Rectal smooth muscle tissue (tissue), 1 donor: Measurements from ENCODE around the gene EFCAB7.
"Not testable (repeated sequence)": the region's sequence is repeated elsewhere in the genome, so short reads cannot be mapped to it uniquely, and the experiment has no call there.

Experiments used
- H3K27ac ChIP-seq: one replicate; pipeline ENCODE4 v1.7.0; 2013; ENCODE audit warnings: low read depth, low read length, inconsistent platforms
- H3K27me3 ChIP-seq: one replicate; pipeline ENCODE4 v1.7.0; 2013; ENCODE audit warnings: low read length; ENCODE audit not compliant: control insufficient read depth, insufficient read depth
- H3K36me3 ChIP-seq: one replicate; pipeline ENCODE4 v1.7.0; 2013; ENCODE audit warnings: low read length; ENCODE audit not compliant: control insufficient read depth, insufficient read depth
- H3K4me1 ChIP-seq: one replicate; pipeline ENCODE4 v1.7.0; 2013; ENCODE audit warnings: low read length; ENCODE audit not compliant: control insufficient read depth, insufficient read depth
- H3K4me3 ChIP-seq: one replicate; pipeline ENCODE4 v1.7.0; 2013; ENCODE audit warnings: low read length
- H3K9ac ChIP-seq: one replicate; pipeline ENCODE4 v1.7.0; 2013; ENCODE audit warnings: low read length

The EFCAB7 gene

GRCh38 chr1:63559357-63559756, 36.0 kb downstream of the EFCAB7 start:
- no peak overlapping the region for H3K4me3 ChIP-seq
- no peaks in the 10 kb centered on the region for H3K36me3 ChIP-seq
- H3K27me3 ChIP-seq, result no peaks in the 10 kb centered on the region
- no peak overlapping the region for H3K9ac ChIP-seq
- no peaks in the 10 kb centered on the region for H3K4me1 ChIP-seq
- H3K27ac ChIP-seq, result no peak overlapping the region

- no peak overlapping the region for H3K9ac ChIP-seq
- no peaks in the 10 kb centered on the region for H3K36me3 ChIP-seq
- H3K4me1 ChIP-seq, result no peaks in the 10 kb centered on the region
- H3K4me3 ChIP-seq, result no peak overlapping the region
- no peak overlapping the region for H3K27ac ChIP-seq
- no peaks in the 10 kb centered on the region for H3K27me3 ChIP-seq
Measured at GRCh38 chr1:63563745-63564144, 40.4 kb downstream of the EFCAB7 start.

GRCh38 chr1:63569068-63569467, 45.7 kb downstream of the EFCAB7 start:
- no peaks in the 10 kb centered on the region for H3K27me3 ChIP-seq

GRCh38 chr1:63569640-63570316, 46.5 kb downstream of the EFCAB7 start:
- Histone ChIP-seq H3K27me3 (no peaks in the 10 kb centered on the region), H3K4me1 (no peaks in the 10 kb centered on the region), H3K4me3 (no peak overlapping the region), H3K27ac (no peak overlapping the region), H3K36me3 (no peaks in the 10 kb centered on the region), H3K9ac (no peak overlapping the region)

More at GRCh38 chr1:63569068-63569467, 45.7 kb downstream of the EFCAB7 start:
- no peaks in the 10 kb centered on the region for H3K4me1 ChIP-seq
- H3K9ac ChIP-seq, result no peak overlapping the region
- H3K36me3 ChIP-seq, result no peaks in the 10 kb centered on the region
- H3K27ac ChIP-seq, result no peak overlapping the region
- H3K4me3 ChIP-seq, result no peak overlapping the region

DNA sequence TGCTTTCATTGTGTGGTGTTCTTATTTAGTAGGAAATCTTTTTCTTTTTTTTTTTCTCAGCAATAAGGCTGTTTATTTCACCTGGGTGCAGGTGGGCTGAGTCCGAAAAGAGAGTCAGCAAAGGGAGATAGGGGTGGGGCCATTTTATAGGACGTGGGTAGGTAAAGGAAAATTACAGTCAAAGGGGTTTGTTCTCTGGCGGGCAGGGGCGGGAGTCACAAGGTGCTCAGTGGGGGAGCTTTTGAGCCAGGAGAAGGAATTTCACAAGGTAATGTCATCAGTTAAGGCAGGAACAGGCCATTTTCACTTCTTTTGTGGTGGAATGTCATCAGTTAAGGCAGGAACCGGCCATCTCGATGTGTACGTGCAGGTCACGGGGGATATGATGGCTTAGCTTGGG, 49.4 kb downstream of the EFCAB7 start:
- H3K27me3 ChIP-seq, H3K9ac ChIP-seq, H3K4me1 ChIP-seq, H3K36me3 ChIP-seq, H3K4me3 ChIP-seq, H3K27ac ChIP-seq: not testable (repeated sequence)

GRCh38 chr1:63574203-63574796, 51.0 kb downstream of the EFCAB7 start:
- not testable (repeated sequence) for H3K27me3 ChIP-seq, H3K27ac ChIP-seq, H3K4me3 ChIP-seq, H3K9ac ChIP-seq, H3K4me1 ChIP-seq, H3K36me3 ChIP-seq

- H3K4me3 ChIP-seq, result no peak overlapping the region
- H3K27ac ChIP-seq, result no peak overlapping the region
- H3K4me1 ChIP-seq, result no peaks in the 10 kb centered on the region
- no peaks in the 10 kb centered on the region for H3K27me3 ChIP-seq
- H3K36me3 ChIP-seq, result no peaks in the 10 kb centered on the region
- no peak overlapping the region for H3K9ac ChIP-seq
Measured at GRCh38 chr1:63575340-63575826, 52.1 kb downstream of the EFCAB7 start.

DNA sequence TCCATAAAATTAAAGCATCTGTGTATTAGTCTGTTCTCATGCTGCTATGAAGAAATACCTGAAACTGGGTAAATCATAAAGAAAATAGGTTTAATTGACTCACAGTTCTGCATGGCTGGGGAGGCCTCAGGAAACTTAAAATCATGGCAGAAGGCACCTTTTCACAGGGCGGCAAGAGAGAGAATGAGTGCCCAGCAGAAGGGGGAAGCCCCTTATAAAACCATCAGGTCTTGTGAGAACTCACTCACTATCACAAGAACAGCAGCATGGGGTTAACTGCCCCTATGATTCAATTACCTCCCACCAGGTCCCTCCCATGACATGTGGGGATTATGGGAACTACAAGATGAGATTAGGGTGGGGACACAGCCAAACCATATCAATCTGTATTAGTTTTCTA, 63.0 kb downstream of the EFCAB7 start:
- H3K9ac ChIP-seq, H3K4me1 ChIP-seq, H3K27ac ChIP-seq, H3K36me3 ChIP-seq, H3K27me3 ChIP-seq, H3K4me3 ChIP-seq: not testable (repeated sequence)

GRCh38 chr1:63590166-63590560, 66.8 kb downstream of the EFCAB7 start:
- Histone ChIP-seq H3K27ac (no peak overlapping the region), H3K4me3 (no peak overlapping the region), H3K4me1 (no peaks in the 10 kb centered on the region), H3K27me3 (no peaks in the 10 kb centered on the region), H3K36me3 (no peaks in the 10 kb centered on the region), H3K9ac (no peak overlapping the region)

DNA sequence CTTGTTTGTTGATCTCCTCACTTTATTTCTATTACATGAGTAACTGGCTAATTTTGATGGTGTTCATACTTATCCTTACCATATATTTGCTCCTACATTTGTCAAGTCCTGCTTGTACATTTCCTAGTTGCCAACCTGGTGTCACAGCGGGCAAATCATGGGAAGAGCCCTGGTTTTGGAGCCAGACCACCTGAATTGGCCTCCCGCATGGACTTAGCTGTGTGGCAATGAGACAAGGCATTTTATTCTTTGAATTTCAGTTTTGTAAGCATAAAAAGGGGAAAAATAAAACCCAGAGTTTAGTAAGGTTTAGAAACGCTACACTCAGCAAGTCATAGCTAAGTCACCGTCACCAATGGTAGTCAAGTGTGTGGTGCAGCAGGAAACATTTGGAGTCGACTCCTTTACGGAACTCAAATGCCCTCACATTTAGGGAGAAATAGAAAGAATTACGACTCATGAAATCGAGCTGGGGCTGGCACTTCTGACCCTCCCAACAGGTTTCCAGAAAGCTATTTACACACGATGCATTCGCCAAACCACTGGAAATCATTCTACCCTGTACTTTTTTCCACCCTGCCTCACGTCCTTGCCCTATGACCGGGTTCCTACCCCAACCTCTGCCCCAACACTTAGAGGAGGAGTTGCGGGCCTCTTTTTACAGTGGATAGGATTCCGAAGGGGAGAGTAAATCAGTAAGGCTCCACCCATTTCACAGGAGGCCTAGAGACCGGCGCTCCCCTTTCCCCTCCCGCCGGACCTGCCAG, 69.4 kb downstream of the EFCAB7 start:
- no peaks in the 10 kb centered on the region for H3K4me1 ChIP-seq
- H3K9ac ChIP-seq, result peak overlapping the region; percentile 86
- H3K4me3 ChIP-seq, result peak overlapping the region; percentile 94
- no peaks in the 10 kb centered on the region for H3K27me3 ChIP-seq
- no peaks in the 10 kb centered on the region for H3K36me3 ChIP-seq
- H3K27ac ChIP-seq, result peak overlapping the region; percentile 78

DNA sequence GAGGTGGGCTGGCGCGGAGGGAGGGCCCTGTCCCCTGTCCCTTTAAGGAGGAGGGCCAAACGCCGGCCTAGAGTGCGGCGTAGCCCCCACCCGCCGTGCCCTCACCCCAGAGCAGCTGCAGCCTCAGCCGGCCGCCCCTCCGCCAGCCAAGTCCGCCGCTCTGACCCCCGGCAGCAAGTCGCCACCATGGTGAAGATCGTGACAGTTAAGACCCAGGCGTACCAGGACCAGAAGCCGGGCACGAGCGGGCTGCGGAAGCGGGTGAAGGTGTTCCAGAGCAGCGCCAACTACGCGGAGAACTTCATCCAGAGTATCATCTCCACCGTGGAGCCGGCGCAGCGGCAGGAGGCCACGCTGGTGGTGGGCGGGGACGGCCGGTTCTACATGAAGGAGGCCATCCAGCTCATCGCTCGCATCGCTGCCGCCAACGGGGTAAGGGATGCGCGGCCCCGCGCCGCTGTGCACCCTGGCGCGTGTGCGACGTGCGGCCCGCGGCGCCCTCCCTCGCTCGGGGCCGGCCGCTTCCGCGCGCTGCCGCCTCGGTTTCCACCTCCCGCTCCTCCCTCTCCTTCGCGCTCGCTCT, 70.1 kb downstream of the EFCAB7 start, which contains the start of gene PGM1:
PGM1 (plus strand) TSS at position 109 of the 583 bp plus-strand sequence; CDS start at position 187, 78 bp downstream.
- Histone ChIP-seq H3K27ac (peak within 1 kb of the TSS; percentile 78), H3K36me3 (no peaks in the 10 kb centered on the region), H3K27me3 (no peaks in the 10 kb centered on the region), H3K9ac (peak within 1 kb of the TSS; percentile 86), H3K4me1 (no peaks in the 10 kb centered on the region), H3K4me3 (peak within 1 kb of the TSS; percentile 94)

DNA sequence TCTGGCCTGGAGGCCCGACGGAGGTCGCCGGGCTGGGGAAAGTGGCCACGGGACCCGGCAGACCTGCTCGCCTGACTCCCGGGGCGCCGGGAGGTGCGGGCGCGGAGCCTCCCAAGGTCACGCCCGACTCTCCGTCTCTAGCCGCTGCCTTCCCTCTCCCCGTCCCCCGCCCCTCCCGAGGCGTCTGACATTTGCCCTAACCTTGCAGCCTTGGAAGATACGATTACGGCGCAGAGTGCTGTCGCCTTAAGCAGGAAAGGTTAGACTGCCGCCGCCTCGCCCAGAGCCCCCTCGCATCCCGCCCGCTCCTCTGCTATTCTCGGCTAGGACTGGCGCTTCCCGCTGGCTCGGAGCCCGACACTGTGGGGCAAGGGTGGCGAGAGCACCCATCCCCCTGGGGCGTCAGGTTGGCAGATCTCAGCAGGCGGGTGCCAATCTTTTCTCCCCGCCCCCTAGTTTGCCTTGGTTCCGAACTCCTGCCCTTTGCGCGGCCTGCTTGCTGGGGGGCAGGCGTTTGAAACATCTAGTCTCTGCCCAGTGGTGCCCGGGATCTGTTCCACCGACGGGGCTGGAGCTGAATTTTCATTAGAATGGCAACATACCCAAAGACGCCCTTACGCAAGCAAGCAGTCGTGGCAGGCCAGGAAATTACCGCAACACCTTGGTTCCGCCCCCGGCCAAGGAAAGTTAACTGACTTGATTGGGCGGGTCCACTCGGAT, 70.7 kb downstream of the EFCAB7 start:
- Histone ChIP-seq H3K27me3 (no peaks in the 10 kb centered on the region), H3K27ac (peak overlapping the region; percentile 78), H3K9ac (peak overlapping the region; percentile 86), H3K4me3 (peak overlapping the region; percentile 94), H3K4me1 (no peaks in the 10 kb centered on the region), H3K36me3 (no peaks in the 10 kb centered on the region)
